ENCODE measurements around the gene RANBP3L.
"Not testable (repeated sequence)": the region's sequence is repeated elsewhere in the genome, so short reads cannot be mapped to it uniquely, and the experiment has no call there.

RANBP3L gene

GRCh38 chr5:36301858-36302603, at the start of gene RANBP3L:
Gene RANBP3L, minus strand, starts transcription at chr5:36301902. Its CDS starts 486 bp downstream, at chr5:36301416.
- DNase-seq (ENCODE audit: low spot score): no peak

- no peak for DNase-seq (ENCODE audit: low spot score)
These were observed 45.4 kb upstream of the RANBP3L start for GRCh38 chr5:36346896-36347690.

DNA sequence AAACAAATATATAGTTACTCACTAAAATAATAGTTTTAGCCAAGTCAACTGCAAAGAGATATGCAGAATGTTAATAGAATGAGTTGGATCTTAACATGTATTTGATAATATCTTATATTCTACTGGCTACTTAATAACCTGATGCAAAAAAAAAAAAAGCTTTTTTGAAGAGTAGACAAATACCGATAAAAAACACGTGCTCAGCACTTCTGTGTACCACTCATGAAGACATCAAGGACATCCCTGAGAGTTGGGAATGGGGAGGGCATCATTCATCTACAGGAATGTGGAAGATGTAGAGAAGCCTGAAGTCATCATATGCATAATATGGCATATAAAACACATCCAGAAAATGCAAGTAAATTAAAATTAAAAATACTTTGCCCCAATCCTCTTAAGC, 43.2 kb upstream of the RANBP3L start:
- no peak for DNase-seq (ENCODE audit: low spot score)

- DNase-seq (ENCODE audit: low spot score): not testable (repeated sequence)
These were observed 40.0 kb upstream of the RANBP3L start for GRCh38 chr5:36341720-36342119.

- DNase-seq (ENCODE audit: low spot score): no peak
These were observed 35.9 kb upstream of the RANBP3L start for GRCh38 chr5:36337597-36337996.

- DNase-seq (ENCODE audit: low spot score): no peak
These were observed 32.6 kb upstream of the RANBP3L start for GRCh38 chr5:36334315-36334714.

- not testable (repeated sequence) for DNase-seq (ENCODE audit: low spot score)
These were observed 31.0 kb upstream of the RANBP3L start for GRCh38 chr5:36332720-36333119.

- DNase-seq (ENCODE audit: low spot score): no peak
These were observed 23.5 kb upstream of the RANBP3L start for GRCh38 chr5:36325196-36325595.

DNA sequence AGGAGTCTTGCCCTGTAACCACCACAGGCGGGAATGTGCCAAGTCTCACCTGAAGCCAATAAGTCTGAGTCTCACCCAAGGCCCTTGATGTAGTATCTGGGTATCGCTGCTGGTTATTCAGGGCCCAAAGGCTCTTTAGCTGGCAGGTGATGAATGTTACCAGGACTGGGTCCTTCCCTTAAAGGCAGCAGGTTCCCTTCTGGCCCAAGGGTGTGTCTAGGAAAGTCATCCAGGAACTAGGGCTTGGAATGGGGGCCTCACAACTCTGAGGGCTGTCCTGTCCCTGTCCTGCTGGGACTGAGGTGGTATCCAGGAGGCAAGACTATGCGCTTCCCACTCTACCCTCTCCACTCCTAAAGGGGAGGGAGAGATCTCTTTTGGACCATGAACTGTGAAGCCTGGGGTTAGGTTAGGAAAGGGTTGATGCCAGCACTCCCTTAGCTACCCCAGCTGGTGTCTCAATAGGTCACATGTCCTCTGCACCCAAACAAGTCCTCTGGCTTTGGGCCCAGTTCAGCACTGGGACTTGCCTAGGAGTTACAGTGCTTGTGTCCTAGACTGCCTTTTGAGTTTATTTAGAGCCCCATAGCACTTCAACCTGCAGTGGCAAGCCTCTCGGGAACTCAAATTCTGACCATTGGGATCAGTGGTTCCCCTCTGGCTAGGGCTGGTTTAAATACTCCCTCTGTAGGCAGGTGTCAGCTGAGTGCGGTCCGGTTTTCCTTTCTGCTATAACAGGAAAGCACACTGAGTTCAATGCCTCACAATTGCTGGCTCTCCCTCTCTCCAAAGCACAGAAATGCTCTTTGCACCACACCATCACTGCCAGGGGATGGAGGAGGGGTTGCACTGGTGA, 22.5 kb upstream of the RANBP3L start:
- DNase-seq (ENCODE audit: low spot score): no peak

DNA sequence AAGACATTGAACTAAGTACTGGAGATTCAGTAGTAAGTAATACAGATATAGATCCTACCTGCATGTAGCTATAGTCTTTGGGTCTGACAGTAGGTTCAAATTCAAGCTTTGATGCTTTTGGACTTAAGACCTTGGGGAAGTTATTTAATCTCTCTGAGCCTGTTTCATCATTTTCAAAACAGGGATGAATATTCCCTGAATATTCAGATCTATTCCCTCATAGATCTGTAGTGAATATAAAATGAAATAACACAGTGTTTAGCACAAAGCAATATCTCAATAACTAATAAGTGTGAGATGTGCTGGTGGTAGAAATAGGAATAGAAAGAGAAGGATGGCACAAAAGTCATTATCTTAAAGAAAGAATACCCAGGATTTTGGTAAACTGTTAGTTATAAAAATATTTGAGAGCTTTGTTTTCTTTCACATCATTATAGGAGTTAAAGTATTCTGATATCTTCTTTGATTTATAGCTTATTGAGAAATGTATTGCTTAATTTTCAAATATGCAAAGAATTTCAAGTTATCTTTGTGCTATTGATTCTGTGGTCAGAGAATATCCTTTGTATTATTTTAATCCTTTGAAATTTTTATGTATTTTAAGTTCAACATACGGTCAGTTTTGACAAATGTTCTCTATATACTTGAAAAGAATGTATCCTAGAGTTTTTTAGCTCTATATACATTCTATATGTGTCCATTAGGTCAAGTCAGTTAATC, 11.4 kb upstream of the RANBP3L start:
- DNase-seq (ENCODE audit: low spot score): no peak

GRCh38 chr5:36311956-36312355, 10.3 kb upstream of the RANBP3L start:
- DNase-seq (ENCODE audit: low spot score): no peak

DNA sequence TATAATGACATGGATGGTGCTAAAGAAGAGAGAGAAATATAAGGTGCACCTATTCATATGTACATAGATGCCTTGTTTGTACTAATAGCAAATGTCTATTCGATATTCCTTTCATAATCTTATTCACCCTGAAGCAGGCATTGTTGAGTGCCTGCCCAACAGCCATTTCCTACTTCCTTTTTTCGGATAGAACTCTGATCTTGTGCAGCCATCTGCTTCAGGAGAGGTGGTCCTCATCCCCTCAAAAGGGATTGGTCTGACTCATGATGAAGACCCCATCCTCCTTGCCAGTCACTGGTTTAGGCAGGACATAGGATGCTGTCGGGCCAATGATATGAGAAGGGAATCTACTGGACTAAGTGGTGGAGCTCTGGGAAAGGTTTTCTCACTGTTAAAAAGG, 8.4 kb upstream of the RANBP3L start:
- no peak for DNase-seq (ENCODE audit: low spot score)

GRCh38 chr5:36305571-36306326, 4.0 kb upstream of the RANBP3L start:
- DNase-seq (ENCODE audit: low spot score): peak; percentile 56

DNA sequence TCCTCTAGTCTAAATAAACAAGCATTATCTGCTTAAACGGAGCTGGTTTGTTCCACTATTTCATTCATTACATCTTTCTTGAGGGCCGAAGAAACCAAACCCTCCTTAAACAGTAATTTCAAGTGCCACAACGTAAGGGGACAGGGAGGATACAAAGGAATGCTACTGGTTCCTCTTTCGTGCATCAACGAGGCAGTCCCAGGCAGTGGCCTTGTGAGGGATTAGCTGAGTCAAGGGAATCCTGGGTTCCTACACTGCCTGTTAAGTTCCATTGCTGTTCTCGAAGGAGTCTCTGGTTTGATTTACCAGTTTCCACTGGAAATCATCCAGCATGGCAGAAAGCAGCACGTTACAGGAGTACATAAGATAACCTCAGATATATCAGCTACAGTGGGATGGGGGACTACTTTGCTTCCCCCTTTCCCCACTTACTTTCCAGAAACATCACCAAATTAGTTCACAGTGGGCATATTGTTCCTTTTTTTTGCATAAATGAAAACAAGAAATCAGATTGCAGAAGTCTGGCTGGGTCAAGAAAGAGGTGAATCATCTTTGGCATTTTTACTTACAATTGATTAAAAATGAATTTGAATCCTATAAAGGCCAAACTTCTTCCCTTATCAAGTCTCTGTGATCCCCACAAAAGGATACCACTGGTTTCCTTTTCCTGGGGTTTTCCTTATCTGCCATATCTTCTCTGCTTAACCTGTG, 2.5 kb upstream of the RANBP3L start:
- DNase-seq (ENCODE audit: low spot score): no peak

DNA sequence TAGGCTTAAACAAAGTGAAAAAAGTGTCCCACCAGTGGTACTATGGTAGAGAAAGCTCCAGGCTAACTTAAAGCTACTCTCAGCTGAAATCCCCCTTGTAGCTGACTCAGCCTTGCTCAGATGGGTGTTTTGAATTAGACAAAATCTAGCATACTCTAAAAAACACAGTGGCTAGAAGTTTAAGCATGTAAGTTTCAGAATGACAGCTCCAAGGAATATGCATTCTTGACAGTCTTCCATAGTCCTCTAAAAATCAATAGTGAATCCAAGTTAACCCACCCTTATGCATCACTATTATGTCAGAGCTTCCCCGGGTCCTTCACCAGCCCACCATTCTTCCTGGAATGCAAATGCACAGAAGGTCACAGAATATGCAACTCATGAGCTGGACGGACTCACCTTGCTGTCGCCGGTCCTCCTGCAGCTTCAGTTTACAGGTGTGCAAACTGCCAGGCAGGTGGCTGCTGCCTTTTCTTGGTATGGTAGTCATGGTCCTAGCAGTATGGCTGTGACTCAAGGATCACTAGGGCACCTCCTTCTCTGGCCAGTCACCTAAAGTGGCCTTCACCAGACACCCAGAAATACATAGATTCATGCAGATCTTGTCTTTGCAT, 668 bp downstream of the RANBP3L start:
- DNase-seq (ENCODE audit: low spot score): no peak

DNA sequence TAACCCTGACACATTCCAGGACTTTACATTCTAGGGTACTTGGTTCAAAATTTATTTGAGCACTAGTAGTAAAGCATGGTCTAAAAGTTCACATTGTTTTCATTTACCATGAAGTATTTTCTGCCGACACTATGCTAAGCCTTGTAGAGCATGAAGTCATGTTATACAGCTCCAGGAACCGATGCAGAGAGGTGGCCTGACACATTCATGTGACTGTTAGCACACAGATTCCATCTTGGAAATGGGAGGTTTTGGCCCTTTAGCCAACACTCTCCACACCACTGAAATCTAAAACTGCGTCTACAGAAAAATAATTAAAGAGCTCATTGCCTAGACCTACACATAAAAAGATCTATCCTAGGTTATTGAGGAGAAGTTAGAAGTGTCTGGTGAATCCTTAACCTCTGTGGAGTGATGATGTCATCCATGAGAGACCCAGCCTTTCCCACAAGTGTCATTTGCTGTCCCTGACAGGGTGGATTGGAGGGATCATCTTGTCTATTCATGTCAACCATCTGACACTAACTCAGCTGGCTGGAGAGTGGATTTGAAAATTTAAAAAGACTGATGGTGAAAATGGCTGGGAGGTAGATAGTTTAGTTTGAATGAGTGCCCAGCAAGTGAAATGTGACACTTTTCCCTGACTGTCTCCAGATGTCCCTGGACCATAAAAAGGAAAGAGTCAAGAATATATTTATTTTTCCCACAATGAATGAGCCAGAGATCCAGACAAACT, 1.3 kb downstream of the RANBP3L start:
- no peak for DNase-seq (ENCODE audit: low spot score)

GRCh38 chr5:36298552-36298951, 3.1 kb downstream of the RANBP3L start:
- DNase-seq (ENCODE audit: low spot score): peak; percentile 69

DNA sequence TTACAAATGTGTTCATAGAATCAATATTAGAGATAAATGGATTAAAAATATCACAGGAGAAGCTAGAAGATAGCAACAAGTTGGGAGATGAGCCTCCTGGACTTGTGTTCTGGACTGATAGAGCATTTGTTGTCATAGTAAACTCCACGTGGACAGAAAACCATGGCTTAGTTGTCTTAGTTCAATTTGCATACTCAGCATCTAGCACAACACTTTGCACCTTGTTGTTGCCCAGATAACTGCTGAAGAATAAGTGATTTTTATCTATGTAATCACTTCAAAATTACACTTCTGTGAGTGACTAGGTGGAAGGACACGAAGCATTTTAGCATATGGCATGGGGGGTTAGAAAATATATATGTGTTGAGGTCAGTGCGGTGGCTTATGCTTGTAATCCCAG, 4.0 kb downstream of the RANBP3L start:
- no peak for DNase-seq (ENCODE audit: low spot score)

All from AG08395 (cell line).